HG03139 (cell line): ENCODE data around the gene ARF1.

Experiments
- ATAC-seq: cut with Tn5 transposase; IDR thresholded peaks from one replicate; pipeline ENCODE4 v1.9.1; 2021; ENCODE audit not compliant: unreplicated experiment

The ARF1 gene

GRCh38 chr1:228048659-228049298, 33.7 kb upstream of the ARF1 start:
- no peak for ATAC-seq

DNA sequence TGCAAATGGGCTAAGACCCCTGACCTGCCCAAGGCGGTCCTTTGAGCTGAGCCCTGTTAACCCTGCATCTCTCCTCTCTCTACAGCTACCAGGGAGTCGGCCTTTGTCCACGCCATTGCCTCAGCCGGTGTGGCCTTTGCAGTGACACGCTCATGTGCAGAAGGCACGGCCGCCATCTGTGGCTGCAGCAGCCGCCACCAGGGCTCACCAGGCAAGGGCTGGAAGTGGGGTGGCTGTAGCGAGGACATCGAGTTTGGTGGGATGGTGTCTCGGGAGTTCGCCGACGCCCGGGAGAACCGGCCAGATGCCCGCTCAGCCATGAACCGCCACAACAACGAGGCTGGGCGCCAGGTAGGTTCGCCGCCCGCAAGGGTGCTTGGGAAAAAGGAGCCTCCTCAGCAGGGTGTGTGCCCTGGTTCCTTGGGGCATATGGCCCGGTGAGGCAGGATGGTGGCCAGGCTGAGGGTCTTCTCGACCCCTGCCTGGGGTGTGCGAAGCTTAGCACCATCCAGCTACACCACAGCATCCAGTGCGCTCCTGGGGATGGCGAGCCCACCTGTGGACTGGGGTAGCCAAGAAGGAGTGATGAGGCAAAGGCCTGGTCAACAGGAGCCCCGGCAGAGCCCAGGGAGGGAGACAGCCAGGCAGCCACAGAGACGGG, 31.8 kb upstream of the ARF1 start:
- ATAC-seq = no peak

DNA sequence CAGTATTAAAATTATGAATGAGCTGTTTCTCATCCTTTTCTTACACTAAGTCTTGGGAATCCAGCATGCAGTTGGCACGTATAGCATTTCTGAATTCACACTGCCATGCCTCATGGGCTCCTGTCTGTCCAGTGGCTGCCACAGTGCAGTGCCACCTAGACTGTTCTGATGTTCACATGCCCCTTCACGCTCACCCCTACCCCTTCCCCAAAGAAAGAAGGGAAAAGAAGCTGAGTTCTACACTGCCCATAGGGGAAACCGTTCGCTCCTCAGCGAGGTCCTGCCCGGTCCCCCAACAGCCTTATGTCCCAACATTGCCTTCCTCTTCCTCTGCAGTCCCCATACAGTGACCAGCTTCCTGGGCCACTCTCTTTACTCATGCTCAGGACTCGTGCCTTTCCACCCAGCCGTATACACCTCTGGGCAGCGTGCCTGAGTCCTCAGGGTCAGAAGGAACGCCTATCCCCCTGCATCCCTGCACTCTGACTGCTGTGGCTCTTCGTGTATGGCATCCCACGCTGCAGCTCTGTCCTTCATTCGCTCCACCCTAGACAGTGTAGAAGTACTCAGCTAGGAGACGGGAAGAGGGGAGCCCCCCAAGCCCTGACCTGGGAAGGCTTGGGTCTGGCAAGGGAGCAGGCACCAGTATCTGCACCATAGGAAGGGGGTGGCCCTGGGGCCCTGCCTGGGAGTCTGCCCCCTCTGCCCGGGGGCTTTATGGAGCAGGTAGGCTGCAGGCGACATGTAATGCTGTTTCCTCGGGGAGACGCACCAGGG, 24.1 kb upstream of the ARF1 start:
- ATAC-seq = no peak

- ATAC-seq = no peak
These were observed 23.4 kb upstream of the ARF1 start for GRCh38 chr1:228058949-228059633.

DNA sequence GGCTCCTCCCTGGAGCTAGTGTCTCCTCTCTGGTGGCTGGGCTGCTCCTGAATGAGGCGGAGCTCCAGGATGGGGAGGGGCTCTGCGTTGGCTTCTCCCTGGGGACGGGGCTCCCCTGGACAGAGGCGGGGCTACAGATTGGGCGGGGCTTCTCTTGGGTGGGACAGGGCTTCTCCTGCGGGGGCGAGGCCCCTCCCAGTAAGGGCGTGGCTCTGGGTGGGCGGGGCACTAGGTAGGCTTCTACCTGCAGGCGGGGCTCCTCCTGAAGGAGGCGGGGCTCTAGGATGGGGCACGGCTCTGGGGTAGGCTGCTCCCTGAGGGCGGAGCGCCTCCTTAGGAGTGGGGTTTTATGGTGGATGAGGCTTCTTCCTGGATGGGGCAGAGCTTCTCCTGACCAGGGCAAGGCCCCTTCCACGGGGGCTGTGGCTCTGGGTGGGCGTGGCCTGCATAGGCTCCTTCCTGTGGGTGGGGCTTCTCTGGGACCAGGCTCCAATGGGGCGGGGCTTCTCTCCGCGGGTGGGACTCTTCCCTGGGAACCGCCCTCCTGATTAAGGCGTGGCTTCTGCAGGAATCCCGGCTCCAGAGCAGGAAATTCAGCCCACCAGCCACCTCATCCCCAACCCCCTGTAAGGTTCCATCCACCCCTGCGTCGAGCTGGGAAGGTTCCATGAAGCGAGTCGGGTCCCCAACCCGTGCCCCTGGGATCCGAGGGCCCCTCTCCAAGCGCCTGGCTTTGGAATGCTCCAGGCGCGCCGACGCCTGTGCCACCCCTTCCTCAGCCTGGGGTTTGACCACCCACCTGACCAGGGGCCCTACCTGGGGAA, 22.7 kb upstream of the ARF1 start:
- no peak for ATAC-seq

DNA sequence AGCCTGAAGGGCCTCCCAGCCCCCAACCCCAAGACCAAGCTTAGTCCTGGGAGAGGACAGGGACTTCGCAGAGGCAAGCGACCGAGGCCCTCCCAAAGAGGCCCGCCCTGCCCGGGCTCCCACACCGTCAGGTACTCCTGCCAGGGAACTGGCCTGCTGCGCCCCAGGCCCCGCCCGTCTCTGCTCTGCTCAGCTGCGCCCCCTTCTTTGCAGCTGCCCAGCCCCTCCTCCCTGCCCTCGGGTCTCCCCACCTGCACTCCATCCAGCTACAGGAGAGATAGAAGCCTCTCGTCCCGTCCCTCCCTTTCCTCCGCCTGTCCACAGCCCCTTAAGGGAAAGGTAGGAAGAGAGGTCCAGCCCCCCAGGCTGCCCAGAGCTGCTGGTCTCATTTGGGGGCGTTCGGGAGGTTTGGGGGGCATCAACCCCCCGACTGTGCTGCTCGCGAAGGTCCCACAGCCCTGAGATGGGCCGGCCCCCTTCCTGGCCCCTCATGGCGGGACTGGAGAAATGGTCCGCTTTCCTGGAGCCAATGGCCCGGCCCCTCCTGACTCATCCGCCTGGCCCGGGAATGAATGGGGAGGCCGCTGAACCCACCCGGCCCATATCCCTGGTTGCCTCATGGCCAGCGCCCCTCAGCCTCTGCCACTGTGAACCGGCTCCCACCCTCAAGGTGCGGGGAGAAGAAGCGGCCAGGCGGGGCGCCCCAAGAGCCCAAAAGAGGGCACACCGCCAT, 21.9 kb upstream of the ARF1 start:
- no peak for ATAC-seq

DNA sequence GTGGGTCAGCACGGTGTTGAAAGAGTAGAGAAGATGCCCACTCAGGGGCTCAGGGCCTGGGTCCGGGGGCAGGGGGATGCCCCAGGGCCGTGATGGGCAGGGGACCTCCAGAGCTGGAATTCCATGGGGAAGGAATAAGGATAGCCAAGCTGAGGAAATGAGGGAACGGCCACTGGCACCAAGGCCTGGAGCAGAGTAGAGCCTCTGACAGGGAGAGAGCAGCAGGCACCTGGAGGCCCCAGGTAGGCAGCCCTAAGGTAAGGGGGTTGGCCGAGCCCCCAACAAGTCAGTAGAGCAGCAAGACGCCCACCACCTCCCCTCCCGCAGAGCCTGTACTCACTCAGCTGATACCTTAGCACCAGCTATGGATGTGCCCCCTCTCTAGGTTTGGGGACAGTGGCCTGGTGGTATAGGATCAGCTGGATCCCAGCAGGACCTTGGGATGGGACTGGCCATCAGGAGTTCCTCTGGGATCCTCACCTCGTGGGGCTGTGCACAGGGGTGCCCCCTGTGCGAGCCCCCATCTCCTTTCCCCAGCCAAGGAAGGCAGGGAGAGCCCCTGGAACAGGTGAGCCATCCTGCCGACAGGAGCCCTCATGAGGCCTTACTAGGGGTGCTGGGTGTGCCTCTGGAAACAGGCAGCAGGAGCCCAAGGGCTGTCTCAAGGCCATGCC, 21.0 kb upstream of the ARF1 start:
- no peak for ATAC-seq

GRCh38 chr1:228062085-228062791, 20.3 kb upstream of the ARF1 start:
- ATAC-seq = no peak

DNA sequence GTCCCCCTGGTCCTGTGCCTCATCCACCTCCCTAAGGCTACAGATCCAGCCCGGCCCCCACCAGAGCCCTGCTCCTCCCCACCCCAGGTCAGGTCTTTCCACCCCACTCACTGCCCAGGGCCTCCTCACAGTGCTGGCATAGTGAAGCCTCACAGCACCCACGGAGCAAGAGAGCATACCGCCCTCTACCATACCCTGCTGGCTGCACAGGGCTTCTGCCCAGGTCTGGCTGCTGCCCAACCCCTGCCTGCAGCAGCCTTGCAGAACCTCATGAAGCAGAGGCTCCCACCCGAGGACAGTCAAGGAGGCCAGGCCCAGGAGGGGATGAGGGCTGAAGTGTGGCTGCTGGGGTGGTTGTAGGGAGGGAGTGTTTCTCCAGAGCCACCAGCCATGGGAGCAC, 19.7 kb upstream of the ARF1 start:
- ATAC-seq = no peak

GRCh38 chr1:228063251-228064191, 19.0 kb upstream of the ARF1 start:
- ATAC-seq = no peak

DNA sequence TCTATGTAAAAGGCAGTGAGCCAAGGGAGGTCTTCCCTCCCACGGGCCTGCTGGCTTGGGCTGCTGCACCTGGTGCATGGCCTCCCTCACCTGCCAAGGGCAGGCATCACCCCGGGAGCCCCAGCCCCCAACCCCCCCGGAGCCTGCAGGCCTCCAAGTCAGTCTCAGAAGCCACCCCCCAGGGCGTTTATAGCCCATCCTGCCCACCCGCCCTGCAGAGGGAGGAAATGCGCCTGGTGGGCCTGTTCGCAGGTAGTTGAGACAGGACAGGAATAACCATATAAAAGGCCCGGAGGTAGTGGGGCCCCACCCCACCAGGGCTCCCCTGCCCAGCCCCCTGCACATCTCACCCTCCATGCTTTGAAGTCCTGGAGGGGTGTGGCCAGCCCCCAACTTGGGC, 18.2 kb upstream of the ARF1 start:
- ATAC-seq = no peak

DNA sequence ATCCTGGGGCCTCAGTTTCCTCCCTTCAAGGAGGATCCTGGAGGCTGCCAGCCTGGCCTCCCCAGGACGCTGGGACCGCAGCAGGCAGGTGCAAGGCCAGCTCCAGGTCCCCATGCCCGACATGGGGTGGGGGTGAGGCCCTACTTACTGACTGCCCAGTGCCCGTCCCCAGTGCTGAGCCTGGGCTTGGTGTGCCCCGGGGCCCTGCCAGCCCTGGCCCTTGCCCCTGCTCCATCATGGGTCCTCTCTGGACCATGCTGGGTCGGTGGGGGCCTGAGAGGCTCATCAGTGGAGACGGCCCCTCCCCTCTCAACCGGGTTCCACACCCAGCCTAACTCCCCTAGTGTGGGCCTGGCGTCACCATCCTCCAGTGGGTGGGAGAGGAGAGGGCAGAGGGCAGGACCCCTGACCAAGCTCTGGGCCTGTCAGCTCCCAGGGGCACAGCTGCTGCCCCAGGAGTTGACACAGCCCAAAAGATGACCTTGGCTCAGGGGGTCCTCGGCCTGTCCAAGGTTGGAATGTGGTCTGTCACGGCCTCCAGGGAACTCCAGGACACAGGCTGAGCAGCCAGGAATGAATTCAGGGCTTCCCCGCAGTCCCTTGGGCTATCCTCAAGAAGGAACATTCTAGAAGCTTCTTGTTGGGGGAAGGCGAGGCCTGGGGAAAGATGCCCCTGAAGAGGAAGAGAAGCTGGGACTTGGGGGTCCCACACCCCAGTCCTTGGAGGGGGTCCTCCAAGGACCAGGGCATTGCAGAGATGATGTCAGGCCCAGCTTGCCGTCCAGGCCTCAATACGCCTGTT, 17.6 kb upstream of the ARF1 start:
- ATAC-seq = no peak

- ATAC-seq = no peak
These were observed 16.8 kb upstream of the ARF1 start for GRCh38 chr1:228065543-228066347.

DNA sequence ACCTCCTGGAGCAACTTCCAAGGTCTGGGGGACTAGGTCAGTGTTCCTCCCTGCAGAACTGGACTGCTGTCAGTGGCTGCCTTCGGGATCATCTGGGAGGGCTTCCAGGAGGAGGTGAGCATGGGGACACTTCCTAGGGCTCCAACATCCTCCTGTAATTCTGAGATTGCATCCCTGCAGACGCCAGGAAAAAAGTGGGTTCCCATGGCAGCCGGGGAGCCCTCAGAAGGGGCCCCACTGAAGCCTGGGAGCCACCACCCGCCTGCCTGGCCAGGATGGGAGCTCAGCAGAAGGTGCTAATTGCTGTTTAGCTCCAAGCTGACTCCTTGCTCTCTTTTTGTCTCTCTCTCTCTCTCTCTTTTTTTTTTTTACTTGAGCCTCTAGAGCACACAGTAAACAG, 16.1 kb upstream of the ARF1 start:
- no peak for ATAC-seq

DNA sequence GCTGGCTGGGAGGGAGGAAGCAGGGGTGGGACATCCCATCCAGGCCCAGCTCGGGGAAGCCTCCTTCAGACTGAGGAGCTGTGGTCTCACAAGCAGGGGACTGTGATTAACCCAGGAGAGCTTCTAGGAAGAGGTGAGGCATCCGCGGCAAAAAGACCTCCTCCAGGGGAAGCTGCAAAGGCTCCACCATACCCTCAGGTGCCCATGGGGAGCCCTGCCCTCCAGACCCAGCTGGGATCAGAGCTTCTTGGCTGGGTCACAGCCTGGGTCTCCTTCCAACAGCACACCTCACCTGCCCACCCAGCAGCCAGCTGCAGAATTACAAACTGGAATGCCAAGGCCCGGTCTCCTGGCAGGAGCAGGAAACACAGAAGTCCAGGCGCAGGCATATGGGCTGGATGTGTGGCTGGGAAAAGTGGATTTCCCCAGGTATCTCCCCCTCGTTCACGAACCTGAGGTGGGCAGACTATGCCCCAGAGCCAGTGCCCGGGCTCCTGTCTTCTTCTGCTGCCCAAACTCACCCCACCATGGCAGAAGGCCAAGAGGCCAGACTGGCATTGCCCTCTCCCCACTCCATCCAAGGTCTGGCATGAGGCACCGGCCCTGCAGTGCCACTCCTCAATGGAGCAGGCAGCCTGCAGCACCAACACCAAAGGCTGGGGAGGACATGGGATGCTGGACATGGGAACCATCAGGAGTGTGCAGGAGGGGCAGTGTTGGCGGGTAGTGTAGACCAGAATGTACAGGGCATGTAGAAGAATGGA, 15.4 kb upstream of the ARF1 start:
- ATAC-seq = no peak
